Putamen (tissue), 1 donor: ENCODE results near the gene UBE2G1.

ENCODE experiments used
- DNase-seq: peaks from one replicate; pipeline ENCODE4 v3.0.0-alpha.2; 2016; ENCODE audit warnings: low spot score

The UBE2G1 gene

GRCh38 chr17:4247361-4247970, 119.0 kb downstream of the UBE2G1 start:
- DNase-seq = no peak

- DNase-seq = no peak
These were observed 119.8 kb downstream of the UBE2G1 start for GRCh38 chr17:4246674-4247073.

GRCh38 chr17:4241535-4241934, 124.9 kb downstream of the UBE2G1 start:
- no peak for DNase-seq

GRCh38 chr17:4236456-4236855, 130.0 kb downstream of the UBE2G1 start:
- no peak for DNase-seq

GRCh38 chr17:4235372-4236279, 130.8 kb downstream of the UBE2G1 start:
- no peak for DNase-seq

- DNase-seq = no peak
These were observed 132.1 kb downstream of the UBE2G1 start for GRCh38 chr17:4234401-4234800.

GRCh38 chr17:4233668-4234258, 132.7 kb downstream of the UBE2G1 start:
- no peak for DNase-seq

- no peak for DNase-seq
These were observed 134.2 kb downstream of the UBE2G1 start for GRCh38 chr17:4232168-4232813.

- DNase-seq = peak; percentile 23
These were observed 136.6 kb downstream of the UBE2G1 start for GRCh38 chr17:4229627-4230541.

GRCh38 chr17:4221899-4222659, 144.4 kb downstream of the UBE2G1 start:
- DNase-seq = no peak

GRCh38 chr17:4221163-4221562, 145.3 kb downstream of the UBE2G1 start:
- DNase-seq = no peak

- no peak for DNase-seq
These were observed 145.8 kb downstream of the UBE2G1 start for GRCh38 chr17:4220655-4221054.
